ENCODE measurements around the gene ADTRP.

Gene ADTRP

GRCh38 chr6:11764250-11764604 lies 14.4 kb downstream of the ADTRP start:
- DNase-seq (ENCODE audit: insufficient read length, low spot score) (no peak), FAIRE-seq (no peak)
- no peak for TF ChIP-seq POLR2A (IDR thresholded peaks at IDR 0.05; ENCODE audit: low read depth, low read length)

GRCh38 chr6:11763460-11764249 lies 14.9 kb downstream of the ADTRP start:
- DNase-seq (ENCODE audit: insufficient read length, low spot score) = no peak
- no peak for FAIRE-seq

GRCh38 chr6:11762794-11763459 lies 15.7 kb downstream of the ADTRP start:
- TF ChIP-seq POLR2A (IDR thresholded peaks at IDR 0.05; ENCODE audit: low read depth, low read length) = no peak
- DNase-seq (ENCODE audit: insufficient read length, low spot score) (no peak), FAIRE-seq (no peak)

More at GRCh38 chr6:11763460-11764249, 14.9 kb downstream of the ADTRP start:
- TF ChIP-seq POLR2A (IDR thresholded peaks at IDR 0.05; ENCODE audit: low read depth, low read length) = no peak

- TF ChIP-seq POLR2A (IDR thresholded peaks at IDR 0.05; ENCODE audit: low read depth, low read length) = no peak
- FAIRE-seq (no peak), DNase-seq (ENCODE audit: insufficient read length, low spot score) (no peak)
These were observed 16.6 kb downstream of the ADTRP start for GRCh38 chr6:11761744-11762620.

- no peak for DNase-seq (ENCODE audit: insufficient read length, low spot score)
- no peak for FAIRE-seq
- TF ChIP-seq POLR2A (IDR thresholded peaks at IDR 0.05; ENCODE audit: low read depth, low read length) = no peak
These were observed 18.6 kb downstream of the ADTRP start for GRCh38 chr6:11760015-11760473.

GRCh38 chr6:11758878-11759277 lies 19.7 kb downstream of the ADTRP start:
- TF ChIP-seq POLR2A (IDR thresholded peaks at IDR 0.05; ENCODE audit: low read depth, low read length) = no peak
- DNase-seq (ENCODE audit: insufficient read length, low spot score) (no peak), FAIRE-seq (no peak)

- no peak for DNase-seq (ENCODE audit: insufficient read length, low spot score)
- FAIRE-seq = no peak
These were observed 21.9 kb downstream of the ADTRP start for GRCh38 chr6:11756726-11757125.

GRCh38 chr6:11756292-11756691 lies 22.3 kb downstream of the ADTRP start:
- no peak for TF ChIP-seq POLR2A (IDR thresholded peaks at IDR 0.05; ENCODE audit: low read depth, low read length)
- DNase-seq (ENCODE audit: insufficient read length, low spot score) (no peak), FAIRE-seq (no peak)

More at GRCh38 chr6:11756726-11757125, 21.9 kb downstream of the ADTRP start:
- TF ChIP-seq POLR2A (IDR thresholded peaks at IDR 0.05; ENCODE audit: low read depth, low read length) = no peak

GRCh38 chr6:11755725-11756124 lies 22.9 kb downstream of the ADTRP start:
- FAIRE-seq (no peak), DNase-seq (ENCODE audit: insufficient read length, low spot score) (no peak)
- TF ChIP-seq POLR2A (IDR thresholded peaks at IDR 0.05; ENCODE audit: low read depth, low read length) = no peak

GRCh38 chr6:11754625-11755271 lies 23.9 kb downstream of the ADTRP start:
- DNase-seq (ENCODE audit: insufficient read length, low spot score) (no peak), FAIRE-seq (peak; percentile 43)
- no peak for TF ChIP-seq POLR2A (IDR thresholded peaks at IDR 0.05; ENCODE audit: low read depth, low read length)

- TF ChIP-seq POLR2A (IDR thresholded peaks at IDR 0.05; ENCODE audit: low read depth, low read length) = no peak
- DNase-seq (ENCODE audit: insufficient read length, low spot score) (no peak), FAIRE-seq (no peak)
These were observed 24.8 kb downstream of the ADTRP start for GRCh38 chr6:11753798-11754197.

GRCh38 chr6:11752360-11752759 lies 26.2 kb downstream of the ADTRP start:
- DNase-seq (ENCODE audit: insufficient read length, low spot score) (no peak), FAIRE-seq (no peak)
- TF ChIP-seq POLR2A (IDR thresholded peaks at IDR 0.05; ENCODE audit: low read depth, low read length) = no peak

GRCh38 chr6:11750682-11751081 lies 27.9 kb downstream of the ADTRP start:
- FAIRE-seq (no peak), DNase-seq (ENCODE audit: insufficient read length, low spot score) (no peak)
- TF ChIP-seq POLR2A (IDR thresholded peaks at IDR 0.05; ENCODE audit: low read depth, low read length) = no peak
